A673 (cell line): ENCODE measurements around the gene MXD3. TPM values are rescaled to one million over a fixed set of nuclear protein-coding genes. Genes with fewer than 3 reads are reported as not detected.
A peak's percentile ranks its signal among the peaks of the same experiment; 100 is the strongest.

Source experiments
- BruUV-seq: library from RNA; stranded (reverse); fragments of 400-500 nt; replicated peaks from 2 replicates; lab custom pipeline; 2021; lab: Mats Ljungman, UMichigan
- CTCF ChIA-PET: fragments of 300-600 bp; sonication (Branson Sonifier 250); formaldehyde crosslinking; loops from one replicate; lab custom pipeline; 2022; ENCODE audit warnings: antibody characterized with exemption; lab: Charles Lee
- POLR2A ChIA-PET: fragments of 300-600 bp; sonication (Branson Sonifier 250); formaldehyde crosslinking; loops from one replicate; lab custom pipeline; 2022; ENCODE audit warnings: antibody characterized with exemption; ENCODE audit not compliant: low non-redundant PET; lab: Charles Lee
- DNase-seq: peaks from one replicate; pipeline ENCODE4 v3.0.0-alpha.2; 2015; ENCODE audit warnings: low spot score
- H3K27ac ChIP-seq: fragments of 200-600 bp; sonication (generic); 2 replicates; pipeline ENCODE4 v1.5.1; 2016; ENCODE audit warnings: mixed run types, low read depth, mild to moderate bottlenecking, mixed read lengths, antibody characterized with exemption, low read length; ENCODE audit not compliant: poor library complexity, severe bottlenecking
- H3K27me3 ChIP-seq: fragments of 200-600 bp; sonication (generic); replicated peaks from 2 replicates; pipeline ENCODE4 v1.6.1; 2017; ENCODE audit warnings: mixed run types, low read depth, mild to moderate bottlenecking, mixed read lengths, antibody characterized with exemption, low read length; ENCODE audit not compliant: insufficient read depth, poor library complexity
- H3K36me3 ChIP-seq: fragments of 200-600 bp; sonication (generic); 2 replicates; pipeline ENCODE4 v1.6.1; 2016; ENCODE audit warnings: mixed run types, mild to moderate bottlenecking, mixed read lengths, antibody characterized with exemption, low read length; ENCODE audit not compliant: insufficient read depth, poor library complexity, severe bottlenecking
- H3K4me1 ChIP-seq: fragments of 200-600 bp; sonication (generic); 2 replicates; pipeline ENCODE4 v1.6.1; 2017; ENCODE audit warnings: mixed run types, mild to moderate bottlenecking, mixed read lengths, antibody characterized with exemption, low read length; ENCODE audit not compliant: insufficient read depth, poor library complexity, severe bottlenecking
- H3K4me3 ChIP-seq: fragments of 200-600 bp; sonication (generic); 2 replicates; pipeline ENCODE4 v1.5.1; 2016; ENCODE audit warnings: low read depth, mixed run types, mild to moderate bottlenecking, mixed read lengths, low read length; ENCODE audit not compliant: poor library complexity, severe bottlenecking
- H3K9me3 ChIP-seq: fragments of 200-600 bp; sonication (generic); 2 replicates; pipeline ENCODE4 v1.6.1; 2016; ENCODE audit warnings: mixed run types, low read depth, mild to moderate bottlenecking, mixed read lengths, antibody characterized with exemption, low read length; ENCODE audit not compliant: poor library complexity, severe bottlenecking
- CTCF ChIP-seq: fragments of 300-800, 200-600 bp; sonication (generic); conservative IDR thresholded peaks from 2 replicates; pipeline ENCODE4 v1.5.1; 2017; ENCODE audit warnings: low read depth, mild to moderate bottlenecking, antibody characterized with exemption, low read length, moderate library complexity, mixed read lengths
- EZH2 ChIP-seq: fragments of 200-600 bp; sonication (generic); IDR thresholded peaks from 2 replicates; pipeline ENCODE4 v1.6.1; 2017; ENCODE audit warnings: borderline replicate concordance, low read depth, mild to moderate bottlenecking, mixed read lengths, antibody characterized with exemption, low read length; ENCODE audit not compliant: poor library complexity, severe bottlenecking
- intact Hi-C: fragments of 100-400 bp; cut with micrococcal nuclease; formaldehyde crosslinking; loops from one replicate; pipeline ENCODE4 v1.10.0; 2022; ENCODE audit not compliant: unreplicated experiment
- total RNA-seq: library from RNA; stranded (reverse); gene quantifications from 2 replicates; pipeline ENCODE4 v1.2.3, GENCODE V29; 2021

The MXD3 gene
- total RNA-seq, 1 experiment from 2014 or later, result 15.1 TPM

DNA sequence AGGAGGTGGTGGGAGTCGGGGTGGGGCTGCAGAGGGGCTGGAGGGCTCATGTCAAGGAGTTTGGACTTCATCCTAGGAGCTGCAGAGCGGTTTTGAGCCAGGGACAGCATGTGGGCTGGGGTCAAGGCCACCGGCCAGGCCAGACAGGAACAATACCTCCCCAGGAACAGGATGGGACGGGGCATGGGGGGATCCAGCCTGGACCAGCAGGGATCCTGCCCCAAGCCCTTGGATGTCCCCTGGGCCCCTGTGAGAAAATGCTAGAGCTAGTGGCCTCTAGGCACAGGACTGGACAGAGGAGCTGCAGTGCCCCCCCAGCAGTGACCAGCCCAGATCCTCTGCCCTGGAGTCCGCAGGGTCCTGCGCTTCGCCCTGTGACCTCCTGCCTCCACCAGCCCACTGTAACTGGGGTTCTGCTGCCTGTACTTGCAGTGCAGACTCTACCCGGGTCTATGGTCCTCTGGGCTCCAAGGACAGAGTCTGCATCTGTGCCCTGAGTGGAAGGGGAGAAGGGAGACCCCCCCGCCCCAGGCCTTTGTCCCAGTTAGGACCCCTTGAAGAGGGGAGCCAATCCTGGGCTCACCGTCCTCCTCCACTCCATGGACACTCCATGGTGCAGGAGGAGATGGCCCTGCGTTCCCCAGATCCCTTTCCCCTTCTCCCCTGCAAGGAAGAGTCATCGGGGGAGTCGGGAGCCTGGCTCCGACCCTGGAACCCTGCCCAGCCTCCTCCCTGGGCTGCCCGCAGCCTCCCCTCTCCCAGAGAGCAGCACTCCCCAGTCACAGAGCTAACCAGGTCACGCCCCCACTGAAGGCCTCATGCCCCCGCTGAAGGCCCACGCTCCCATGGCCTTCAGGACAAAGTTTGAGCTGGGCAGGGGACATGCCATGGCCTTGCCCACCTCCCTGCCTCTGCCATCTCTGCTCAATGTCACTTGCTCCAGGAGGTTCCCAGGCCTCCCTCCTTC is 3.0 kb upstream of the MXD3 start:
- H3K36me3 ChIP-seq, result no peaks in the 10 kb centered on the region
- CTCF ChIA-PET, result no interaction called here
- H3K4me3 ChIP-seq, result no peak overlapping the region
- H3K27me3 ChIP-seq, result no peaks in the 10 kb centered on the region
- intact Hi-C loops, result no loop called here
- no TSS peak for BruUV-seq
- POLR2A ChIA-PET, result interaction anchor here (0.6 kb wide), 1 partner anchor 175 kb away, joined by 3 read pairs; no protein-coding TSS in a partner anchor
- no peak overlapping the region for H3K27ac ChIP-seq
- TF ChIP-seq EZH2 (no peak), CTCF (no peak)
- peaks cover 18% of the 10 kb centered on the region for H3K4me1 ChIP-seq
- no peaks in the 10 kb centered on the region for H3K9me3 ChIP-seq
- DNase-seq, result no peak

DNA sequence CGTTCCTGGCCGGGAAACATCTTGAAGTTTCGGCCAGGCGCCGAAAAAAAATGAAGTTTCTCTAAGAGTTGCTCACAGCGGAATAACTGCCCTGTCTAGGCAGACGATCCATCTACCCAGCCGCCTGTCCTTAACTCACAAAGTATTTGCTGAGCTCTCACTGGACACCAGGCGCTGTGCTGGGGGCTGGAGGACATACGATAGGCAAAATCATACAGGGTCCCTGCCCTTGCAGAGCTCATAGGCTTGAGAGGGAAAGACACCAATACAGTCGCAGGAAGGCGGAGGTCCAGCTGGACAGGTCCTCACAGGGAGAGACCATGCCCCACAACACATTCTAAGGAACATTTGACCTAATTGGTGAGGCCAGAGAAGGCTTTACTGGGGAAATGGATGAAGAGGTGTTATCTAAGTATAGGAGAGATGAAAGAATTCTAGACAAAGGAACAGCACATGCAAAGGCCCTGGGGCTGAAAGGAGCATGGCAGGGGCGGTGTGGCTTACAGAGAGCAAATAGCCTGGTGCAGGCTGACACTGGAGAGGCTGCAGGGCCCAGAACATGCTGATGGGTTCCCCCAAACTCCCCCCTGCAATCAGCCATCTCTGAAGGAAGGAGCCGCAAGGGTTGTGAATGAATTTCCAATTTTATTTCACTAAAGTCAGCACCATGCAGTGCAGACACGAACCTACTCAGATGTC is 2.0 kb upstream of the MXD3 start:
- ChIA-PET CTCF (no interaction called here), POLR2A (no interaction called here)
- peaks cover 20% of the 10 kb centered on the region for H3K4me1 ChIP-seq
- no peak for DNase-seq
- H3K36me3 ChIP-seq, result no peaks in the 10 kb centered on the region
- no peak overlapping the region for H3K27ac ChIP-seq
- intact Hi-C loops, result no loop called here
- BruUV-seq, result no TSS peak
- H3K9me3 ChIP-seq, result no peaks in the 10 kb centered on the region
- H3K4me3 ChIP-seq, result peak overlapping the region; percentile 80
- TF ChIP-seq EZH2, result no peak
- no peak for TF ChIP-seq CTCF
- H3K27me3 ChIP-seq, result no peaks in the 10 kb centered on the region

DNA sequence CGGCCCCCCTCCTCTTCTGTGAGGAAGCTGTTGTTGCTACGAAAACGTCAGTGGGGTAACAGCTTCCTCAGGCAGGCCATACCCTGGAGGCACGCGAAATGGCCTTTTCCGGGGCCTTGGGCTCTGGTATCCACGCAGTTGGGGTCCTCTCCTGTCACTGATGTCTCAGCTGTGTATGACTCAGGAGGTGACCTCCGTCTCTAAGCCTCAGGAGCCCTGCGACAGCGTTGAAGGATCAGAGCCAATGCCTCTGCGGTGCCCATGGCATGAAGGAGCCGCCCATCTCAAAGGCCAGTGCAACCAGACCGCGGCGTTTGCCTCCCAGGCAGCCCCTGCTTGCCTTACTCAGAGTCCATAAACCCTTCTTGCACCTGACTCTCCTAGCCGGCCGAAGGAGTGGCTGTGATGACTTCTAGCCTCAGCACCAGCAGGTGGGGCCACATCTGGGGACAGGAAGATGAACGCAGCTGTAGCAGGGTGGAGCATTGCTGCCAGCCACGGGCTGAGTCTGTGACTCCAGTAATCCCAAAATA is 1.0 kb upstream of the MXD3 start:
- DNase-seq, result peak; percentile 38
- TF ChIP-seq EZH2 (no peak), CTCF (0 out of 2 replicates have a peak, but pooled peaks have one; percentile 12)
- Histone ChIP-seq H3K27me3 (no peaks in the 10 kb centered on the region), H3K9me3 (no peaks in the 10 kb centered on the region), H3K27ac (peak overlapping the region; percentile 97), H3K36me3 (peaks cover under 1% of the 10 kb centered on the region), H3K4me1 (peaks cover 20% of the 10 kb centered on the region), H3K4me3 (peak overlapping the region; percentile 80)
- intact Hi-C loops, result no loop called here
- TSS peak; percentile 66 for BruUV-seq
- ChIA-PET CTCF (interaction anchor here (0.9 kb wide), 1 partner anchor 78 kb away, joined by 3 read pairs; no protein-coding TSS in a partner anchor), POLR2A (no interaction called here)
